Brain microvascular endothelial cell (primary cell): ENCODE results near the gene NEUROD4.

Experiments used
- DNase-seq: peaks from one replicate; pipeline ENCODE4 v3.0.0-alpha.2; 2020
- H3K27ac ChIP-seq: fragments of 250-450 bp; sonication (Bioruptor Pico); 2 replicates; pipeline ENCODE4 v1.5.1; 2020; ENCODE audit warnings: mild to moderate bottlenecking, moderate library complexity
- H3K27me3 ChIP-seq: fragments of 250-450 bp; sonication (Bioruptor Pico); replicated peaks from 2 replicates; pipeline ENCODE4 v1.5.1; 2020; ENCODE audit warnings: mild to moderate bottlenecking
- H3K36me3 ChIP-seq: fragments of 250-450 bp; sonication (Bioruptor Pico); replicated peaks from 2 replicates; pipeline ENCODE4 v1.5.1; 2020; ENCODE audit warnings: mild to moderate bottlenecking
- H3K4me3 ChIP-seq: 2 replicates; pipeline ENCODE4 v1.5.1; 2011; ENCODE audit warnings: low read depth, mild to moderate bottlenecking, control low read depth, low read length, moderate library complexity
- CTCF ChIP-seq: IDR thresholded peaks from 2 replicates; pipeline ENCODE4 v1.5.1; 2011; ENCODE audit warnings: low read depth, mild to moderate bottlenecking, moderate library complexity, low read length, control low read depth, inconsistent platforms; ENCODE audit errors: missing control alignments
- in situ Hi-C: cut with HindIII; loops from 2 replicates; pipeline ENCODE4 v1.10.0; 2017; ENCODE audit warnings: low sequenced_read_pairs, low pct_ligation_motif_present

The NEUROD4 gene

GRCh38 chr12:54998958-54999510 is 20.7 kb upstream of the NEUROD4 start:
- Histone ChIP-seq H3K36me3 (no peaks in the 10 kb centered on the region), H3K27me3 (no peaks in the 10 kb centered on the region), H3K4me3 (no peak overlapping the region), H3K27ac (no peak overlapping the region)
- no peak for TF ChIP-seq CTCF
- in situ Hi-C loops = no loop called here
- DNase-seq = no peak

GRCh38 chr12:55001198-55001868 is 18.4 kb upstream of the NEUROD4 start:
- Histone ChIP-seq H3K36me3 (no peaks in the 10 kb centered on the region), H3K4me3 (no peak overlapping the region), H3K27ac (no peak overlapping the region), H3K27me3 (no peaks in the 10 kb centered on the region)
- DNase-seq = no peak
- no peak for TF ChIP-seq CTCF
- in situ Hi-C loops = no loop called here

GRCh38 chr12:55002355-55002754 is 17.4 kb upstream of the NEUROD4 start:
- Histone ChIP-seq H3K4me3 (no peak overlapping the region), H3K27me3 (no peaks in the 10 kb centered on the region), H3K27ac (no peak overlapping the region), H3K36me3 (no peaks in the 10 kb centered on the region)
- no peak for DNase-seq
- in situ Hi-C loops = no loop called here
- TF ChIP-seq CTCF = no peak

- no peak for TF ChIP-seq CTCF
- Histone ChIP-seq H3K36me3 (no peaks in the 10 kb centered on the region), H3K4me3 (no peak overlapping the region), H3K27ac (no peak overlapping the region), H3K27me3 (no peaks in the 10 kb centered on the region)
- in situ Hi-C loops = no loop called here
- DNase-seq = no peak
These were observed 10.7 kb upstream of the NEUROD4 start for GRCh38 chr12:55008944-55009585.

GRCh38 chr12:55017416-55017925 is 2.3 kb upstream of the NEUROD4 start:
- Histone ChIP-seq H3K27ac (no peak overlapping the region), H3K27me3 (no peaks in the 10 kb centered on the region), H3K4me3 (no peak overlapping the region)

More at GRCh38 chr12:55017416-55017925, 2.3 kb upstream of the NEUROD4 start:
- no peak for TF ChIP-seq CTCF
- no peak for DNase-seq
- in situ Hi-C loops = no loop called here
- no peaks in the 10 kb centered on the region for H3K36me3 ChIP-seq
